Stimulated activated CD4-positive, alpha-beta T cell treated with anti-CD3 and anti-CD28 coated beads, Interleukin-2, amount 100 ng/mL, for 48 hours (primary cell): Measurements from ENCODE around the gene SUSD4.
"Not testable (repeated sequence)": the region's sequence is repeated elsewhere in the genome, so short reads cannot be mapped to it uniquely, and the experiment has no call there.

Source experiments
- DNase-seq, 2 donors: peaks; one replicate each; pipeline ENCODE4 v3.0.0-alpha.2; 2020

SUSD4 gene

GRCh38 chr1:223285452-223285851 lies 78.5 kb downstream of the SUSD4 start:
- DNase-seq = no peak

GRCh38 chr1:223283697-223284096 lies 80.3 kb downstream of the SUSD4 start:
- not testable (repeated sequence) for DNase-seq

GRCh38 chr1:223278311-223278710 lies 85.7 kb downstream of the SUSD4 start:
- DNase-seq = not testable (repeated sequence)

DNA sequence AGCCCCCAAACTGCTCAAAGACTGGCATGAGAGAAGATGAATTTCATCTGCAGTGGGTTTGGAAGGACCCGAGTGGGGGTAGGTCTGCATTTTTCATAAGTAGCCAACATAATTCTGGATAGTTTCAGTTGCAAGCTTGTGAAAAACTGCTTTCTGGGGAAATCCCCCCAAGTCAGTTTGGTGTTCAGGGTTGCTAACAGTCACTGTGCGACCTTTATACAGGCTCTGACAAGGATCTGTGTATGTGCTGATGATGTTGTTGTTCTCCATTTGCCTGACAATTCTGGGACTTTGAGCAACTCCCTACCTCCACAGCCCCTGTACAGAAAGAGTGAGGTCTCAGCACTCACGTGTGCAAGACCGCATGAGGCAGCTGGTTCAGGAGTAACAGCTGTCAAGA lies 87.9 kb downstream of the SUSD4 start:
- no peak for DNase-seq

DNA sequence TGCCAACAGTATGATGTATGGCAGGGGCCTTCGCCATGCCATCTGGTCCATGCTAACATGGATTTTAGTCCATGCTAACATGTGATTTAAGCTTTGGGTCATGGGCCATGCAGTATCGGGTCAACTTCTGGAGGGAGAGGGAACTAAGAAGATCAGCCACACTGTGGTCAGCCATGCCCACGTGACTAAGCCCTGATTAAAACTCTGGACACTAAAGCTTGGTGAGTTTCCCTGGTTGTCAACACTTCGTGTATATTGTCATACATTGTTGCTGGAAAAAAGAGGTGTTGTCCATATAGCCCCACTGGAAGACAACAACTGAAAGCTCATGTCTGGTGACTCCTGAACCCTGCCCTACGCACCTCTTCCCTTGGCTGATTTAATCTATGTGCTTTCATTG lies 90.5 kb downstream of the SUSD4 start:
- no peak for DNase-seq

DNA sequence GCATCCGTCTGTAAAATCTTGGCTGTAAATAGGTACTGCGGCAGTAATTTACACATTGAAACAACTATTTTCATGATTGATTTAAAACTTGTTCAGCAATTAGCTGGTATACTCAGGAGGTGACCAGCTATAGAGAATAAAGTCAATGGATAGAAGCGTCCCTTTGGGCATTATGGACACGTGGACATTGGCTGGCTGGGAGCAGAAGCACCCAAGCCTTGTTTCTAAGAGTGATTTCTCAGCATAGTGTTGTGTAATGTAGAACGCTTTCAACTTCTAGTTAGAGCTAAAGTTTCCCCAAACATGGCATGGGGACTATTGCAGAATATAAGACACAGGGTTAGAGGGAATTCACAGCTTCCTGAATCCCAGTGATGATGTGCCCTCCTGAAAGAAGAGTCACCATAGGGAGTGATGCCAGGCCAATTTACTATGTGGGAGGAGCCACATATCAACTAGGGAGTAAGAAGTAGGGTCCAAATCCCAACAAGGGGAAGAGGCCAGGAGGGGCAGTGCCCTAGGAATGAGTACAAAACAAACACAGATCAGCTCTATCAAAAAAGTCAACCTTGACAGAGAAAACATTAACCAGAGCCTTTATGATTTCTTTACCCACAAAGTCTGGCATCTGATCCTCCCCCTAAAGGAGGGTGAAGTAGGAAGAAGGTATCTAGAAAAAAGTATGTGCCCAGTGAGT lies 92.7 kb downstream of the SUSD4 start:
- no peak for DNase-seq

DNA sequence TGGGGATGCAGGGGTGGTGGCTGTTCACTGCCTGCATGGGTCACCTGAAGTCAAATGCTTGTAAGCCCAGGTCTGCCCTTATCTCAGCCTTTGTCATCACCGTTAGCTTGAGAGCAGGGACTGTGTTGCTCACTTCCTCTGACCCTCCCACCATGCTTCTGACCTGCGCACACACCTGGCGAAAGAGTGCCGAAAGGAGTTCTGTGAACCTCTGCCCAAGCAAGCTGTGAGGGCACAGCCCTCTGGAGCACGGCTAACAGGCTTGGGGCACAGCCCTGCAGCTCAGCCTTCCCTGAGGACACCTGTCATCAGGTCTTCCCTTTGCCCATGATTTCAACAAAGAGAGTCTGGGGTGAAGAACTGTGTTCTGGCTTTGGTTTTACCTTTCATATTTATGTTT lies 93.8 kb downstream of the SUSD4 start:
- no peak for DNase-seq

GRCh38 chr1:223269006-223269405 lies 95.0 kb downstream of the SUSD4 start:
- no peak for DNase-seq

DNA sequence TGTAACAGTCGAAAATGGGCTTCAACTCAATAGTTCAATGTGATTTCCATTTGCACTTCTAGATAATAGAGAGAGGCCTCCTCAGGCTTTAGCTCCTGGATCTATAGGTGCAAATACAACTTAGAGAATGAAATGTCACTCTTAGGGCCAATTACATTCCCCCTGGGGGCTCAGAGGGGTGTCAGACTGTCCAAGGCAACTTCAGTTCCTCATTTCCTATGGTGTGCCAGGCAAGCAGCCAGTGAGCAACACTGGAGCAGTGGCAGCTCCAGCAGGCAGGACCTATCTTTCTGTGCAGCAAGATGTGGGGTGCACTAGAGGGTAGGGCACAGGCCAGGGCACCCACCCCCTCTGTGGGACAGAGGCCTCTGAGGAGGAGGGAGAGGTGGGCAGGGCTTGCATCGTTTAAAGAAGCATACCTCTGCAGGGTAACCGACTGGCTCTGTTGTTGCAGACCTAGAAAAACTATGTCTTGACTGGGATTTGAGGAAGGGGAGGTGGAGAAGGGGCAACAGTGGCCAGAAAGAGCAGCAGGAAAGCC lies 97.3 kb downstream of the SUSD4 start:
- DNase-seq = no peak

DNA sequence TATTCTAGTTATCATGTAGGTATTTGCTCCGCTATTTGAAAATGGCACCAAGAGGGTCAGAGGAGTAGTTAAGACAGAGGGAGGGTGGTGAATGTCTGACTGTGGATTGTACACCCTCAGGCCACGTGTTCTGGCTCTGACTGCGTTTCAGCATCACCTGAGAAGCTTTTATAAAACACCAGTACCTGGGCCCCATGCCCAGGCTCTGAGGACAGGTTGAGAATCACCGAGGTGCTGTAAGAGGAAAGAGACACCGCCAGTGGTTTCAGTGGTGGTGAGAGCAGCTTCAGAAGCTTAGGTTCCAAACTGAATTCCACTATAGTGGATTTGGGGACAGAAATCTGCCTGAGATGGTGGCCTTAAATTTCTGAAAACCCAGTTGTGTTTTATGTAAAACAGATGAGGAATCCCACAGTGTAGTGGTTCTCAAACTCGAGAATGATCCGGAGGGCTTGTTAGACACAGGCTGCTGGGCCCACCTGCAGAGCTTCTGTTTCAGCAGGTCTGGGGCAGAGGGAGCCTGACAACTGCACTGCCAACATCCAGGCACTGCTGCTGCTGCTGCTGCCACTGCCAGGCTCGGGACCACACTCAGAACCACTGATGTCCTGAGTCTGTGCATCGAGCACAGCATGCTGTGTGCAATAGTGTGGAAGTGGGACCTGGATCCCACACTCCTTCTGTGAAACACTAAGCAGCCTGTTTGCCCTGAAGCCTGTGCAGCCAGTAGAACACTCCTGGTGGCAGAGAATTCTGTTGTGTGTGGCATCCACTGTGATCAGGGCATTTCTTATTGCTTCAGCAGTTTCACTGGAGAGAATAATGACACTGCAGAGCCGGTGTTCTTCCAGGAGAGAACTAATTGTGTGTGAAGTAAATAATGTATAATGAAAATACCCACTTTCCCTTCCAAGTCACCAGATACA lies 98.7 kb downstream of the SUSD4 start:
- DNase-seq = no peak

DNA sequence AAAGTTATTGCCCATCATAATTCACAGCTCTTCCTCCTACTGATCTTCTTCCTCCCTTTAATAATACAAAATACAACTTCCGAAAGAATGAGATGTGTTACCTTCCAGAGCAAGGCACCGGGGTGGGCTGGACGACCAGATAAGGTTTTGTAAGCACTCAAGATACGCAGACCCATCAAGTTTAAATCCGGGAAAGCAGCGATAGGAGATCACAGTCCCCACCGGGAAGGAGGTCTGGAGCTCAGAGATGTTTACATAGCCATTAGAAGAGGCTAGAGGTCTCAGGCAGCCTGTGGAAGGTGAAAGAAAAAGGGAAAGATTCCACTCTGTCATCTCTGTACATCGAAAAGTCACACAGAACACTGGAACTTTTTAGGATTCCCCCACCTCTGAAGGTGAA lies 99.4 kb downstream of the SUSD4 start:
- DNase-seq = no peak

- no peak for DNase-seq
Observed at GRCh38 chr1:223261914-223262313, 102.1 kb downstream of the SUSD4 start.

DNA sequence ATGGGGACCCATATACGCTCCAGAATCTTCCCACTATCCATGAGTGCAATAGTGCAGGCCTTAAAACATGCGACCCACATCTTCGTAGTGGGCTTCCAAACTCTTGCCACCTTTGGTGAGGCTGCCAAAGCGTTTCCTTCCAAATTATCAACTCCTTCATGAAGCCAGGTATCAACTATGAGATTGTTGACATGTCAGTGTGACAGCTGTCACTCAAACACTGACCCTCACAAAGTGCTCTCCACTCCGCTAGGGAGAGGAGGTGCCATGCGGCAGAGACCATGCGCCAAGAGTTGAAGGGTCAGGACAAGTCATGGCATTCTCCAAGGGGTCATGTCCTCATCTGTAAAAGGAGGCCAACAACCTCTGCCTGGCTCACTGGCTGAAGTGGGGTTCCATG lies 103.3 kb downstream of the SUSD4 start:
- no peak for DNase-seq

- DNase-seq = no peak
Observed at GRCh38 chr1:223259462-223259861, 104.5 kb downstream of the SUSD4 start.

- no peak for DNase-seq
Observed at GRCh38 chr1:223258751-223259198, 105.2 kb downstream of the SUSD4 start.

GRCh38 chr1:223257856-223258550 lies 106.0 kb downstream of the SUSD4 start:
- no peak for DNase-seq

DNA sequence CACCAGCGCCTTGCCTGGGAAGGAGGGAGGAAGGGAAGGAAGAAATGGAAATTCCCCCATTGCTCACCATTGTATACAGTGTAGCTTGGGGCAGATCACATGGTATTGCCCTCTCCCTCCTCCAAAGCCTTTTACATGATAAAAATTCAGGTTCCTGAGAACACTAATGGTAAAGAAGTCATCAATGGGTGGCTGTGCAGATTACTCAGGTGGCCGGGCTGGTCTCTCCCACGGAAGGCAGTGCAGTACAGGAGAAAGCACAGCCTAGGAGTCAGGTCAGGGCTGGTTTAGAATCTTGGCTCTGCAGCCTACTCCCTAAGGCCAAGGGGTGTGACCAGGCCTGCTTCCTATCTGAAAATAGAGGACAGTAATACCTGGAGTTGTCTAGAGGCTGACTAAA lies 107.9 kb downstream of the SUSD4 start:
- no peak for DNase-seq

GRCh38 chr1:223253916-223254315 lies 110.1 kb downstream of the SUSD4 start:
- no peak for DNase-seq

- DNase-seq = not testable (repeated sequence)
Observed at GRCh38 chr1:223251387-223251786, 112.6 kb downstream of the SUSD4 start.

- no peak for DNase-seq
Observed at GRCh38 chr1:223250632-223251015, 113.4 kb downstream of the SUSD4 start.

DNA sequence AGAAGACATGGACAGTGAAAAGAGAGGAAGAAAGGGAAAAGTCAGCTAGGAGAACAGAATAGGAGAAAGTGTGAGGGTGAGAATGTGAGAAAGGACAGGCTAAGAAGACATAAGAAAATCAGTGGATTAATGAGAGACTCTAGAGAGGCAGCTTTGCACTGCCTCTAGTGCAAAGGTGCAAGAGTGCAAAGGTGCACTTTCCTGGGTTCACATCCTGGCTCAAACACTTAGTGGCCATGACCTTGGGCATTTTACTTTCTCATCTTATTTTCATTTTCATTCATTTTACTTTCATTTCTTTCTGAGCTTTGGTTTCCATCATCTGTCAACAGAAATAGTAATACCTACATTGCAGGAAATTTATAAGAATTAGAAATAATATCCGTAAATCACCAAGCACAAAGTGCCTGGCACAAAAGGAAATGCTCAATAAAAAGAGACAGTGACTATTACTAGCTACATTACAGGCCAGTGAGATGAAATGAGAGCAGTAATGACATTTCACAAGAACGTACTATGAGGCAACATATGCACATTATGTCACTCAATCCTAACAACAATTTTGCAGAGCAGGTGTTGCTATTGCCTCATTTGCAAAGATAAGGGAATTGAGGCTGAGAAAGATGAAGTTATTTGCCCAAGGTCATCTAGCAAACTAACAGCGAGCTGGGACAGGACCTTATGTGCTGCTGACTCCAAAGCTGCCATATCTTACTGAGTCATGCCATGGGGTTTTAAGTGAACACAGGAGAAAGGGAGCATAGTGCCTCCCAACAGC lies 113.9 kb downstream of the SUSD4 start:
- no peak for DNase-seq

- DNase-seq = no peak
Observed at GRCh38 chr1:223248770-223249140, 115.2 kb downstream of the SUSD4 start.
